NB4 (cell line): ENCODE measurements around the gene PSMD7.

Source experiments
- CTCF ChIP-seq: IDR thresholded peaks from one replicate; pipeline ENCODE4 v1.5.1; 2012; ENCODE audit warnings: low read depth, low read length
- POLR2A ChIP-seq: IDR thresholded peaks from 2 replicates; pipeline ENCODE4 v1.6.1; 2011; ENCODE audit warnings: mild to moderate bottlenecking; ENCODE audit not compliant: insufficient read length; ENCODE audit errors: extremely low read depth

- TF ChIP-seq CTCF (no peak), POLR2A (no peak)
Measured at GRCh38 chr16:74279266-74279665, 17.3 kb upstream of the PSMD7 start.
